Mesangial cell (primary cell): ENCODE measurements around the gene ARFIP1. TPM values are rescaled to one million over a fixed set of nuclear protein-coding genes. Genes with fewer than 3 reads are reported as not detected.

Experiments used
- total RNA-seq: library from RNA; depleted of rRNA; stranded (reverse); fragments of >200 nt; gene quantifications from 2 replicates; pipeline ENCODE4 v1.2.3, GENCODE V29; 2015

The ARFIP1 gene, protein sequence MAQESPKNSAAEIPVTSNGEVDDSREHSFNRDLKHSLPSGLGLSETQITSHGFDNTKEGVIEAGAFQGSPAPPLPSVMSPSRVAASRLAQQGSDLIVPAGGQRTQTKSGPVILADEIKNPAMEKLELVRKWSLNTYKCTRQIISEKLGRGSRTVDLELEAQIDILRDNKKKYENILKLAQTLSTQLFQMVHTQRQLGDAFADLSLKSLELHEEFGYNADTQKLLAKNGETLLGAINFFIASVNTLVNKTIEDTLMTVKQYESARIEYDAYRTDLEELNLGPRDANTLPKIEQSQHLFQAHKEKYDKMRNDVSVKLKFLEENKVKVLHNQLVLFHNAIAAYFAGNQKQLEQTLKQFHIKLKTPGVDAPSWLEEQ
- 17.8 and 21.2 TPM in 2 replicates for total RNA-seq

DNA sequence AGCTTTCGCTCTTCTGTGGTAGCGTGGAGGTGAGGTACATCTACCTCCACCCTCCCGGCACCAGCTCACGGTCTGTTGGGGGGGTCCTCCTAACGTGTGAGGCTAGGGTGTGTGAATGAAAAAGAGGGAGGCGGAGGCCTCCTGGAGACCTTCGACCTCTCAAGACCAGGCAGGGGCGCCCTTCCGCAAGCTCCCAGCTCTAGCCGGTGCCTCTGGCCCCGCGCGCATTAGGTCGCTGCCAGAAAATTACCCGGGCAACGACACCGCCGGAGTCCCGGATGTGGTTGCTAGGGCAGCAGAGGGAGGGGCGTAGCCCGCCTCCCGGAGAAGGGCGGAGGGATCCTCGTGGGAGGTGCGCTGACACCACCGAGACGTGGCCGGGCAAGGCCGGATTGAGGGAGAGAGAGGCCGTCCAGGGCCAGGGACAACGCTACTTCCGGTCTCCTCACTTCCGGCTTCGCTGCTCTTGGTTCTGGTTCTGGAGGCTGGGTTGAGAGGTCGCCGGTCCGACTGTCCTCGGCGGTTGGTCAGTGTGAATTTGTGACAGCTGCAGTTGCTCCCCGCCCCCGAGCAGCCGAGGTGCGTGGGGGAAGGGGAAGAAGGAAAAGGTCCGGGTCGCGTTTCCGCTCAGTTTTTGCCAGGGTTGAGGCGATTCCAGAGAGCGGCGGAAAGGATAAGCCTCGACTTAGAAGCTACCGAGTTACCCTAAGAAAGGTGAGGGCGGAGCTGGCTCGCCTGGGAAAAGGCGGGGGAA is at the start of gene ARFIP1, which contains the start of gene TIGD4:
ARFIP1 (plus strand) TSS at position 442 of the 754 bp plus-strand sequence. CDS start 49,680 bp downstream, outside the sequence.
TIGD4 (minus strand) TSS at position 218 of the 754 bp plus-strand sequence. CDS start 8,726 bp downstream, outside the sequence.

DNA sequence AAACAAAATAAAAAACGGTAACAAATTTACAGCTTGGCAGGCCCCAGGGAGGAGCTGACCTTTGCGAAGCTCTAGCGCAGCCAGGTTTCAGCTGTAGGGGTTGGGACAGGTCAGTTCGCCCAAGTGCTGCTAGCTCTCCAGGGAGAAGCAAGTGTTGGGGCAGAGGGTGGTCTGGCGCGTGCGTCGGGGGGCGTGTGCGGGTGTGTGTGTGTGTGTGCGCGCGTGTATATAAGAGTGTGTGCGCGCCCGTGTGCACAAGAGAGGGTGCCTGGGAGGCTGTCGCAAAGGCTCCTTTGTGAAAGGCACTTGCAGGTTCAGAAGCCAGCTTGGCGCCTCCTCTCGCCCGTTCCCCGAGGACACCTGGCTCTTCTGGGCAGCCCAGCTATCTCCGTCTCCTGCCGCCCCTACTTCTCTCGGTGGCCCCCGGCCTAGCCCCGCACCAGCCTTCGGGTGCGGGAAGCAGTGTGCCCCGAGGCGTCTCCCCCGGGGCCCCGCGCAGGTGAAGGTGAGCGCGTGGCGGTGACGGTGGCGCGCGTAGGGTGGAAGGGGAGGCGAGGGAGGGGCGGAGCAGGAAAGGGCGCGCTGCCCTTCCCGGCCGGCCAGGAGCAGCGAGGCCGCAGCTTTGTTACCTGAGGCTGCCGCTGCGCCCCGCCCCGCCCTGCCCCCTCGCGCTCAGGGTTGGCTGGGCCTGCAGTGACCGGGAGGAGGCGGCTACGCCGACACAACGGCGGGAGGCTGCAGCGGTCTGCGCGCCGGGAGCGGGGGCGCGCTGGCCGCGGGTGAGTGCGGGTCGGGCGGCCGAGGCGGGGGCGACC is 156.1 kb downstream of the ARFIP1 start, which contains the start of gene FHDC1:
FHDC1 (plus strand) TSS at position 693 of the 815 bp plus-strand sequence. CDS start 6,735 bp downstream, outside the sequence.

Other genes with a start within 250 kb of the ARFIP1 start
- 6.2 and 6.5 TPM in 2 replicates for gene FBXW7, start 243.9 kb upstream of the ARFIP1 start, total RNA-seq
- 5.5 and 12.1 TPM in 2 replicates for gene TMEM154, start 100.0 kb upstream of the ARFIP1 start, total RNA-seq
- under 0.01 TPM in 1 of 2 replicates, not detected in the other for gene TIGD4, start 224 bp upstream of the ARFIP1 start, total RNA-seq
- 0.49 and 2.2 TPM in 2 replicates for gene FHDC1, start 156.4 kb downstream of the ARFIP1 start, total RNA-seq